Stimulated activated CD8-positive, alpha-beta memory T cell treated with anti-CD3 and anti-CD28 coated beads, Interleukin-7, amount 100 ng/mL, for 1 hour (primary cell): ENCODE results near the gene SLC2A11.

Experiments
- DNase-seq, 2 donors: peaks; one replicate each; pipeline ENCODE4 v3.0.0-alpha.2; 2020; ENCODE audit warnings: low read depth in 2 of 2

The SLC2A11 gene

GRCh38 chr22:23832226-23833016, 25.3 kb upstream of the SLC2A11 start:
- DNase-seq = no peak

DNA sequence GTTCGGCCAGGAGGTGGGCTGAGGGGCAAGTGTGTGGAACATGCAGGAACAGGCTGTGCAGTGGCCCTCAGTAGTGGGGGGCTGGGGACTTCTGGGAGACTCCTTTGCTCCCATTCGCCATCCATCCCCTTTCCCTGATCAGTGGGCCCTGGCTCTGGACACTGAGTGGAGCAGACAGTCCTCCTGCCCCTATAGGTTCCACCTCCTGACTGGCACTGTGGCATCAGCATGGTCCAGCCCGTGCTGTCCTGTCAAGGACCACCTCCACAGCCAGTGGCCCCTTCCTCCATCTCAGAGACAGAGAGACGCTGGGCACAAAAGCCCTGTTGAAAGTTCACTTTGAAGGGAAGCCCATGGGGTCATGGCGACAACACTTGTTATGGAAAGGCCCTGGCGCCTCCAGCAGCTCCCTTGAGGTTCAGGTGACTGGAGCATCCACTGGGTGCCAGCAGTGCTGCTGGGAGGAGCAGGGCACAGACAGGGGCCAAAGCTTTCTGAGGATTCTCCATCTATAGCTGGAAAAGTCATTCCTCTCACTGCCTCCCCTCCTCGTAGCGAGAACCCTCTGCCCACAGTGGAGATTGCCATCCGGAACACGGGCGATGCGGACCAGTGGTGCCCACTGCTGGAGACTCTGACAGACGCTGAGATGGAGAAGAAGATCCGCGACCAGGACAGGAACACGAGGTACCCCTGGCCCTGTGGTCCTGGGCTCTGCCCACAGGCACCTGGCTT, 24.5 kb upstream of the SLC2A11 start:
- no peak for DNase-seq

- no peak for DNase-seq
These were observed 23.8 kb upstream of the SLC2A11 start for GRCh38 chr22:23833911-23834317.

DNA sequence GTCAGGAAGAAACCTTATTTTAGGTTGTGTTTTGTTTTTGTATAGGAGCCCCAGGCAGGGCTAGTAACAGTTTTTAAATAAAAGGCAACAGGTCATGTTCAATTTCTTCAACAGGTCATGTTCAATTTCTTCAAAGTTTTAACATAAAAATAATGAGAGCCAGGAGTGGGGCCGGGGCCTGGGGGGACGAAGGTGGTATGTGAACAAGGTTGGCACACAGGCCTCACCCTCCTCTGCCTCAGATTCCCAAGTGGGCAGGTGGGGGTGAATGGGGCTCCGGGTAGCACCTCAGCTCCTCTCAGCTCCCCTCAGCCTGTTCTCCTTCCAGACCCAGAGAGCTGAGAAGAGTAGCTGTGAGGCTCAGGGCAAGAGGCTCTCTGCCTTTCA, 23.3 kb upstream of the SLC2A11 start:
- no peak for DNase-seq

DNA sequence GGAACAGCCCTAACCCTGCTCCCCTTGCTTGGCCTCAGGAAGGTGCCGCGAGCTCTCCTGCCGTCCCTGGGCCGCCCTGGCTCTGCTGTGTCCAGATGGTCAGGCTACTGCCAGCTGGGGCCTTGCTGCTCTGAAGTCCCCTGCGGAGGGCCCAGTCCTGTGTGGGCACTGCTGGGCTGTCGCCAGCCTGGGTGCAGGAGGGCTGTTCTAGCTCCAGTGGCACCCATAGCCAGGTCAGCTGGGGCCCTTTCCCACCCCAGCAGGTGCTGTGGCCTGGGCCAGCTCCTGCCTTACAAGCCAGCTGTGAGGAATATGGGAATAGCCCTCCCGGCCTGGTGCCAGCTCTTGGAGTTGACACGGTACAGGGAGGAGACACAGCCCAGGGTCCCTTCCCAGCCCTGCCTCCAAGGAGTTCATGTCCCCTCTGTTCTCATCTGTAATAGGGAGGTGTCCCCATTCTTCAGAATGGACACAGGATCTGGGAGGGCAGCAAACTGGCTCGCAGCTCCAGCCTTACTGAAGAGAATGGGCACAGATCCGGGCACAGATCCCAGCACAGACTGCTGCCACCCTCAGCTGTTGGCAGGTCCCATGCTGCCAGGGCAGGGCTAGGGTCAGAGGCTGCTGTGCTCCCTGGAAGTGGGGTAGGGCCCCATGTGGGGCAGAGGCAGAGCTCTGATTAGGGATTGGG, 22.7 kb upstream of the SLC2A11 start:
- no peak for DNase-seq

GRCh38 chr22:23835484-23836144, 22.1 kb upstream of the SLC2A11 start:
- no peak for DNase-seq

DNA sequence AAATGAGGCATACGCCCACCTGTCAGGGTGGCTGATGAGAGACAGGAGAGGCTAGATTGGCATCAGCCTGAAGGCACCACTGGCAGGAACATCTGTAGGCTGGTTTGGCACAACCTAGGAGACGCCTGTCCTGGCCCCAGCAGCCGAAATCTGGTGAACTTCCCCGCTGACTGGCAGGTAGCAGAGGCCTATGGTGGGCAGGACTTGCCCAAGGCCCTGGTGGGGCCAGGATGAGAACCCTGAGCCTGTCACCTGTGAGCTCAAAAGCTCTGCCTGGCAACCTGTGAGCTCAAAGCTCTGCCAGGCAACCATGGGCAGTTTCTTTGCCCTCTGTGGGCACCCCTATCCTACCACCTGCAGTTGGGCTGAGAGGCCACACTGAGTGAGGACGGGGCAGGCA, 21.4 kb upstream of the SLC2A11 start:
- no peak for DNase-seq

GRCh38 chr22:23836692-23837495, 20.8 kb upstream of the SLC2A11 start:
- no peak for DNase-seq

GRCh38 chr22:23837496-23837859, 20.2 kb upstream of the SLC2A11 start:
- DNase-seq = no peak

- DNase-seq = no peak
These were observed 19.6 kb upstream of the SLC2A11 start for GRCh38 chr22:23837911-23838680.

GRCh38 chr22:23838681-23839468, 18.8 kb upstream of the SLC2A11 start, which contains the start of gene DERL3:
Gene DERL3, minus strand, starts transcription at chr22:23839006. Its CDS starts 19 bp downstream, at chr22:23838987.
- DNase-seq = peak; percentile 84 to 89

DNA sequence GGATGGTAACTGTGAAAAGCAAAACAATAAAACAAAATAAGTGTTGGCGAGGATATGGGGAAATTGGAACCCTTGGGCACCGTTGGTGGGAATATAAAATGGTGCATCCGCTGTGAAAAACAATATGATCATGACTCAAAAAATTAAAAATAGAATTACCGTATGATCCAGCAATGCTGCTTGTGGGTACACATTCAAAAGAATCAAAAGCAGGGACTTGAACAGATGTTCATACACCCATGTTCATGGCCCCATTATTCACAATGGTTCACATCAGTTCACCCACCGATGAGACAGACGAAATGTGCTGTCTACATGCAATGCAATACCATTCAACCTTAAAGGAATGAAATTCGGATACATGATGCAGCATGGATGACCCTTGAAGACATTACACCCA, 17.6 kb upstream of the SLC2A11 start:
- no peak for DNase-seq

DNA sequence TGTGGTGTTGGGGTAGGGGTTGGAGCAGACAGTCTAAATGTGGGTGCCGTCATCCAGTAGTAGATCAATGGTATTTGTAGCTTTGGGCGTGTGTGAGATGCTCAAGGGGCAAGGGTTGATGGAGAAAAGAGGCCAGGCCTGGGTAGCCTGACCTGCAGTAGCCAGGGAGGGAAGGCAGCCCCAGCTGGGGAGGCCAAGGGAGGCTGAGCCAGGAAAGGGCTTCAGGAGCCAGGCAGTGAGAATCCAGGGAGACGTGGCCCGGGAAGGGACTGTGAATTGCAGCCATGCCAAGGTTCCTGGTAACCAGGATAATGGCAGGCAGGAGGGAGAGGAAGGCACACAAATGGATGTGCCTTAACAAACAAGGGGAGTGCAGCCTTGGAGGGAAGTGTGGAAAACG, 16.4 kb upstream of the SLC2A11 start:
- no peak for DNase-seq

DNA sequence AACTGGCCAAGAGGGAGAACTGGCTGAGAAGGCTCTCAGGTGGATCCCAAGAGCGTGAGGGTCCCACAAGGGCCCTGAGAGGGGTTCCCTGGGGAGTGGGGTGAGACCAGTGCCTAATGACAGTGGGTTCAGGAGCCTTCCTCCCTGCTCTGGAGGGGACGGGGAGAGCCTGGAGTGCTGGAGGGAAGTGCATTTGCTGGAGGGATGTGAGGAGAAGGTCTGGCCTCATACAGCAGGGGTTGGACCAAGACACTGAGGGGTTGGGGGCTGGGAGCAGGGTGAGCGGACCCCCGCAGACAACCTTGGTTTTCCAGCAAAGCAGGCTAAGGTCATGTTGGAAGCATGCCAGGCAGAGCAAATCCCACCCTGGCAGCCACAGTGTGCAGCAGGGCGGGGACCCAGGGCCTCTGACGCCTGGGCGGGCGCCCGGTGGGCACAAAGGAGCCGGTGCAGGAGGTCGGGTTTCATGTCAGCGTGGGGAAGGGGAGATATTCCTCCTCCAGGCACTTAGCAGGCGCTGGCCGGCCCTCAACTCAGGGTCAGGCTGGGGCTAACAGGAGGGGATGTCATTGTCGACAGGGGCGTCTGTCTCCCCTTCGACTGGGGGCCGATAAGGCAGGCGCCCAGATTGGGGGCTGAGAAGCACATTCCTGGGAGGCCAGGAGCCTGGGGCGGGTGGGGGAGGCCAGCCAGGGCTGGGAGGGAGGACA, 15.8 kb upstream of the SLC2A11 start:
- DNase-seq = no peak

- no peak for DNase-seq
These were observed 15.1 kb upstream of the SLC2A11 start for GRCh38 chr22:23842599-23842998.

DNA sequence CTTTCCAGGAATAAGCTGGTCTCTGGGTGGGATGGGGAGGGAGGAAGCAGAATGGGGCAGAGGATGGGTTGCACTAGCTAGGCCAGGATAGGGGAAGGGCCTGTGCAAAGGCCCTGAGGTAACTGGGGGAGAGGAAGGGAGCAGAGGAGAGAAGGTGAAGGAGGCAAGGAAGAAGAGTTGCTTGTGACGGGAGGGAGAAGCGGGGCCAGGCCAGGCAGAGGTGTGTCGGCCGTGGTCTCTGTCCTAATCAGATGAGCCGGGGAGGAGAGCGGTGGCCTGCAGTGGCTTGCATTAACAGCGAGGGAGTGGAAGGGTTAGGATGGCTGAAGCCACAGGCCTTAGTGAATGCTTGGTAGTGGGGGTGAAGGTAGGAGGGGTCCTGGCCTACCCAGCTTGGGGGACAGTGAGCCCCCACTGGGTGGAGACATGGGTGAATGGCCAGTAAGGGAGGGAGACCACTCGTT, 12.9 kb upstream of the SLC2A11 start:
- DNase-seq = no peak

GRCh38 chr22:23845265-23846080, 12.2 kb upstream of the SLC2A11 start:
- DNase-seq = no peak

DNA sequence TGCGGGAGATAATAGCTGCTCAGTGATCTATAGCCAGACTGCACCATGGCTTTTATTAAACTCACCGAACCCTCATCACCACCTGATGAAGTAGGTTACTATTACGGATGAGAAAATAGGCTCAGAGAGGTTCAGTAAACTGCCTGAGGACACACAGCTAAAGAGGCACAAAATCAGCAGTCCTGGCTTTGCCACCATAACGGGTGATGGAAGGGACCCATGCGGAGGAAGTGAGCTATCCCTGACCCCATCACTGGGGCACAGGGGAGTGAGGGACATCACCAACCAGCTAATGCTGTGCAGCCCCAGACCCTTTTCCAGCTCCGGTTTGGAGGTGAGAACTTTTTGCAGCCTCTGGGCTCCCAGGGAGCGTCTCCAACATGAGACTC, 11.6 kb upstream of the SLC2A11 start:
- no peak for DNase-seq
